ENCODE measurements around the gene CD22. TPM values are rescaled to one million over a fixed set of nuclear protein-coding genes. Genes with fewer than 3 reads are reported as not detected.

CD22 gene
- total and polyA plus RNA-seq, 9 donors, result 54.2 to 264 (median 113) TPM

GRCh38 chr19:35313587-35313986 lies 15.4 kb upstream of the CD22 start:
- Histone ChIP-seq H3K27ac (peak overlapping the region in 1 of 2 donors; percentile 91), H3K27me3 (no peaks in the 10 kb centered on the region), H3K9me3 (no peaks in the 10 kb centered on the region), H3K4me3 (no peak overlapping the region), H3K36me3 (no peaks in the 10 kb centered on the region), H3K4me1 (ENCODE audit: insufficient read depth) (peaks cover 32% of the 10 kb centered on the region)
- no peak for TF ChIP-seq POLR2A (IDR thresholded peaks at IDR 0.05)
- TF ChIP-seq EP300 (IDR thresholded peaks at IDR 0.05), result no peak
- no peak for TF ChIP-seq CTCF (IDR thresholded peaks at IDR 0.05)
- DNase-seq, result peak in 1 of 5 donors; percentile 50
- WGBS, 3 donors, result 18 to 33% (median 25%) methylated on average over 7 of the region's 7 CpGs
- intact Hi-C loops (cut with DNase I), result loop anchor here in 1 of 4 donors (5.0 kb wide), 1 partner anchor 41 kb away; no protein-coding TSS in a partner anchor

GRCh38 chr19:35314031-35314430 lies 15.0 kb upstream of the CD22 start:
- Histone ChIP-seq H3K4me3 (no peak overlapping the region), H3K36me3 (no peaks in the 10 kb centered on the region), H3K9me3 (no peaks in the 10 kb centered on the region), H3K27me3 (no peaks in the 10 kb centered on the region), H3K27ac (peak overlapping the region in 1 of 2 donors; percentile 91), H3K4me1 (ENCODE audit: insufficient read depth) (peaks cover 33% of the 10 kb centered on the region)
- DNase-seq, result no peak
- 76 to 83% (median 78%) methylated on average over 8 of the region's 8 CpGs for WGBS, 3 donors
- intact Hi-C loops (cut with DNase I), result loop anchor here in 1 of 4 donors (5.0 kb wide), 1 partner anchor 42 kb away; no protein-coding TSS in a partner anchor
- TF ChIP-seq POLR2A (IDR thresholded peaks at IDR 0.05), result no peak

- intact Hi-C loops (cut with DNase I), result loop anchor here in 1 of 4 donors (5.0 kb wide), 1 partner anchor 43 kb away; no protein-coding TSS in a partner anchor
- Histone ChIP-seq H3K36me3 (no peaks in the 10 kb centered on the region), H3K4me1 (ENCODE audit: insufficient read depth) (peaks cover 30% of the 10 kb centered on the region), H3K27ac (no peak overlapping the region), H3K9me3 (no peaks in the 10 kb centered on the region), H3K27me3 (no peaks in the 10 kb centered on the region), H3K4me3 (no peak overlapping the region)
- no peak for DNase-seq
- TF ChIP-seq CTCF (IDR thresholded peaks at IDR 0.05), result no peak
- TF ChIP-seq POLR2A (IDR thresholded peaks at IDR 0.05), result no peak
- TF ChIP-seq EP300 (IDR thresholded peaks at IDR 0.05), result no peak
- 56 to 79% (median 70%) methylated on average over 10 of the region's 10 CpGs for WGBS, 3 donors
Observed at GRCh38 chr19:35314858-35315470, 14.0 kb upstream of the CD22 start.

- DNase-seq, result no peak
- 68 to 75% (median 70%) methylated on average over 9 of the region's 9 CpGs for WGBS, 3 donors
- Histone ChIP-seq H3K36me3 (no peaks in the 10 kb centered on the region), H3K9me3 (no peaks in the 10 kb centered on the region), H3K27me3 (no peaks in the 10 kb centered on the region), H3K4me1 (ENCODE audit: insufficient read depth) (peaks cover 24% of the 10 kb centered on the region), H3K4me3 (no peak overlapping the region), H3K27ac (no peak overlapping the region)
- intact Hi-C loops (cut with DNase I), result no loop called here
- TF ChIP-seq CTCF (IDR thresholded peaks at IDR 0.05), result no peak
- TF ChIP-seq POLR2A (IDR thresholded peaks at IDR 0.05), result no peak
- no peak for TF ChIP-seq EP300 (IDR thresholded peaks at IDR 0.05)
Observed at GRCh38 chr19:35315883-35316282, 13.1 kb upstream of the CD22 start.

GRCh38 chr19:35316560-35316959 lies 12.4 kb upstream of the CD22 start:
- Histone ChIP-seq H3K4me3 (no peak overlapping the region), H3K27me3 (no peaks in the 10 kb centered on the region), H3K9me3 (no peaks in the 10 kb centered on the region), H3K4me1 (ENCODE audit: insufficient read depth) (peaks cover 19% of the 10 kb centered on the region), H3K27ac (no peak overlapping the region), H3K36me3 (no peaks in the 10 kb centered on the region)
- 81 to 88% (median 86%) methylated on average over 9 of the region's 9 CpGs for WGBS, 3 donors
- no peak for DNase-seq
- intact Hi-C loops (cut with DNase I), result no loop called here
- TF ChIP-seq CTCF (IDR thresholded peaks at IDR 0.05), result no peak
- no peak for TF ChIP-seq EP300 (IDR thresholded peaks at IDR 0.05)
- no peak for TF ChIP-seq POLR2A (IDR thresholded peaks at IDR 0.05)

Measured in ovary (tissue), 9 donors.